RWPE1 (cell line): ENCODE results near the gene NAGPA.

ENCODE experiments used
- CTCF ChIA-PET: fragments of 350-600 bp; sonication (Branson Sonifier 250); formaldehyde crosslinking; extraction: SDS; loops from one replicate; lab custom pipeline; 2021; lab: Yijun Ruan, JAX
- POLR2A ChIA-PET: fragments of 400-600 bp; formaldehyde crosslinking; extraction: SDS; loops from one replicate; lab custom pipeline; 2020; ENCODE audit warnings: antibody characterized with exemption; ENCODE audit not compliant: low non-redundant PET; lab: Yijun Ruan, JAX
- DNase-seq: peaks from one replicate; pipeline ENCODE4 v3.0.0; 2012; ENCODE audit warnings: low spot score
- H3K27ac ChIP-seq: fragments of 450-650 bp; 2 replicates; pipeline ENCODE4 v1.5.1; 2017
- CTCF ChIP-seq: fragments of 450-650 bp; conservative IDR thresholded peaks from 2 replicates; pipeline ENCODE4 v1.5.1; 2017; ENCODE audit warnings: low read depth, mild to moderate bottlenecking

The NAGPA gene

GRCh38 chr16:5040451-5040850 lies 6.7 kb upstream of the NAGPA start:
- CTCF ChIA-PET = no interaction called here
- no peak for TF ChIP-seq CTCF
- POLR2A ChIA-PET = no interaction called here

GRCh38 chr16:5036228-5037156 lies 2.8 kb upstream of the NAGPA start:
- ChIA-PET CTCF (no interaction called here), POLR2A (no interaction called here)

More at GRCh38 chr16:5040451-5040850, 6.7 kb upstream of the NAGPA start:
- no peak for DNase-seq
- no peak overlapping the region for H3K27ac ChIP-seq

GRCh38 chr16:5035909-5036227 lies 2.1 kb upstream of the NAGPA start:
- no peak overlapping the region for H3K27ac ChIP-seq
- TF ChIP-seq CTCF = no peak
- DNase-seq = no peak
- CTCF ChIA-PET = no interaction called here
- POLR2A ChIA-PET = no interaction called here

More at GRCh38 chr16:5036228-5037156, 2.8 kb upstream of the NAGPA start:
- H3K27ac ChIP-seq = peak overlapping the region; percentile 47
- no peak for DNase-seq
- TF ChIP-seq CTCF = no peak

GRCh38 chr16:5034167-5034523 lies 410 bp upstream of the NAGPA start:
- ChIA-PET CTCF (interaction anchor here (0.6 to 1.2 kb wide), 3 partner anchors 9 to 39 kb away, joined by 3 to 6 read pairs (median 6); no protein-coding TSS in a partner anchor), POLR2A (interaction anchor here (0.6 kb wide), 1 partner anchor 192 kb away, joined by 3 read pairs; no protein-coding TSS in a partner anchor)
- no peak for DNase-seq
- H3K27ac ChIP-seq = peak overlapping the region; percentile 71
- TF ChIP-seq CTCF = no peak

GRCh38 chr16:5032748-5033167 lies 977 bp downstream of the NAGPA start:
- DNase-seq = no peak
- CTCF ChIA-PET = no interaction called here
- POLR2A ChIA-PET = no interaction called here
- TF ChIP-seq CTCF = no peak
- peak overlapping the region; percentile 71 for H3K27ac ChIP-seq

- DNase-seq = no peak
- H3K27ac ChIP-seq = no peak overlapping the region
- TF ChIP-seq CTCF = no peak
- ChIA-PET CTCF (no interaction called here), POLR2A (no interaction called here)
These were observed 2.1 kb downstream of the NAGPA start for GRCh38 chr16:5031601-5032000.
